Measurements from ENCODE around the gene ILF2. TPM values are rescaled to one million over a fixed set of nuclear protein-coding genes. Genes with fewer than 3 reads are reported as not detected.
A peak's percentile ranks its signal among the peaks of the same experiment; 100 is the strongest.
"Not testable (repeated sequence)": the region's sequence is repeated elsewhere in the genome, so short reads cannot be mapped to it uniquely, and the experiment has no call there.

Gene ILF2
- total RNA-seq = 10 to 100 TPM; 52.1 to 99.2 (median 79.3) TPM

DNA sequence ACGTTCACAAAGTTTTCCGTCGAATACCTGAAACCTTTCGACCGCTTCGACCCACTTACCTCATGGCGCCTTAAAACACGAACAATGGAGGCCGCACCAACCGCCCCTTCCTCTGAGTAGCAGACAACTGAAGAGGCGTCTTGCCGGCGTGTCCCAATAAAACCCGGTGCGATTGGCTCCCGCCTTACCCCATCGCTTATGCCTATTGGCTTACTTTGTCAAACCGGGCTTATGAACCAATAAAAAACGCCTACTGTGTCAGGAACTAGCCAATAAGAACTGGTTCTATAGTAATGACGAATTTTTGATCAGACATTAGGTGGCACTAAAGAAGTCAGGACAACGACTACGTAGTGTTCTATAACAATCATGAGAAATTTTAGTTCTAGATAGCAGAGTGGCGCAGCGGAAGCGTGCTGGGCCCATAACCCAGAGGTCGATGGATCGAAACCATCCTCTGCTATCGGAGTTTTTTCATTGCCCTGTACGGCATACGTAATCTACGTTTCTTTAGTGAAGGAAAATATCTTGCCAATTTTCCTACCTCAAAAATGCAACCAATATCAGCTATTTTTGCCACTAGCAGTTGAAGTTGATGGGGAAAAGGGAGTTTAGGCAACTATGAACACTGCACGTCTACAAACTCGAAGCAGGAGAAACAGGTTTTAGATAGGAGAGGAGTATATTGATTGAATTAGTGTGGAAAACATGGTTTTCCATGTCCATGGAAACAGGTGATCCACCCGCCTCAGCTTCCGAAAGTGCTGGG is at the start of gene ILF2:
ILF2 (minus strand) TSS at position 135 of the 769 bp plus-strand sequence; CDS start at position 64, 71 bp downstream.
- Histone ChIP-seq H3K36me3 (peaks cover 0 to 34% of the 10 kb centered on the region in 2 donors), H3K27me3 (no peaks in the 10 kb centered on the region), H3K9me3 (no peaks in the 10 kb centered on the region), H3K4me1 (peaks cover 0 to 32% (median 5%) of the 10 kb centered on the region in 3 donors), H3K4me3 (peak within 1 kb of the TSS; percentile 68 to 80), H3K27ac (peak within 1 kb of the TSS; percentile 85 to 90 (median 88))
- no peak for TF ChIP-seq EP300 (IDR thresholded peaks at IDR 0.05)
- peak; percentile 95 for TF ChIP-seq POLR2AphosphoS5 (IDR thresholded peaks at IDR 0.05)
- TF ChIP-seq, protein P1, sequence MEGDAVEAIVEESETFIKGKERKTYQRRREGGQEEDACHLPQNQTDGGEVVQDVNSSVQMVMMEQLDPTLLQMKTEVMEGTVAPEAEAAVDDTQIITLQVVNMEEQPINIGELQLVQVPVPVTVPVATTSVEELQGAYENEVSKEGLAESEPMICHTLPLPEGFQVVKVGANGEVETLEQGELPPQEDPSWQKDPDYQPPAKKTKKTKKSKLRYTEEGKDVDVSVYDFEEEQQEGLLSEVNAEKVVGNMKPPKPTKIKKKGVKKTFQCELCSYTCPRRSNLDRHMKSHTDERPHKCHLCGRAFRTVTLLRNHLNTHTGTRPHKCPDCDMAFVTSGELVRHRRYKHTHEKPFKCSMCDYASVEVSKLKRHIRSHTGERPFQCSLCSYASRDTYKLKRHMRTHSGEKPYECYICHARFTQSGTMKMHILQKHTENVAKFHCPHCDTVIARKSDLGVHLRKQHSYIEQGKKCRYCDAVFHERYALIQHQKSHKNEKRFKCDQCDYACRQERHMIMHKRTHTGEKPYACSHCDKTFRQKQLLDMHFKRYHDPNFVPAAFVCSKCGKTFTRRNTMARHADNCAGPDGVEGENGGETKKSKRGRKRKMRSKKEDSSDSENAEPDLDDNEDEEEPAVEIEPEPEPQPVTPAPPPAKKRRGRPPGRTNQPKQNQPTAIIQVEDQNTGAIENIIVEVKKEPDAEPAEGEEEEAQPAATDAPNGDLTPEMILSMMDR (IDR thresholded peaks at IDR 0.05) = no peak
- peak; percentile 74 to 79 for TF ChIP-seq POLR2A (IDR thresholded peaks at IDR 0.05)
- 0 to 1% methylated on average over 20 to 33 of the region's 35 CpGs for WGBS, 2 donors (ENCODE audit: low coverage in 1 of 2)
- ATAC-seq = peak; percentile 98

DNA sequence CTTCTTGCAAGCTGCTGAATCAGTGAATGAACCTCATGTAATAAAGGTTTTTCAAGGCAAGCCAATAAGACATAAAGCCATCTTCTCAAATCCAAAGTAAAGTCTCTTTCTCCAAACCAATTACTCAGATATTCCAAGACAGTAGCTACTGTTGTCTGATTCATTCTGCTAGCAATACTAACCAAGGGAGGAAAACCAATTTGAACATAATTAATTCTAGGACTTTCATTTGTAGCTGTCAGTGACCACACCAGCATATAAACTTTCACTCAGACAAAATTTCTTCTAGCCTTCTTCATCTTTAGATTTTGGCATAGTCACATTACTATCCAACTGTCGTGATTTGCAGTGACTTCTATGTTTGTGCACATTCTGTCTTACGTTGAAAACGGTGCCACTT is 46.5 kb upstream of the ILF2 start:
- TF ChIP-seq POLR2A (IDR thresholded peaks at IDR 0.05) (no peak), EP300 (IDR thresholded peaks at IDR 0.05) (no peak), POLR2AphosphoS5 (IDR thresholded peaks at IDR 0.05) (no peak)
- TF ChIP-seq, protein P1 (IDR thresholded peaks at IDR 0.05) = no peak
- Histone ChIP-seq H3K36me3 (no peaks in the 10 kb centered on the region), H3K4me1 (no peaks in the 10 kb centered on the region), H3K4me3 (no peak overlapping the region), H3K9me3 (no peaks in the 10 kb centered on the region), H3K27ac (no peak overlapping the region), H3K27me3 (no peaks in the 10 kb centered on the region)
- WGBS, 2 donors (ENCODE audit: low coverage in 1 of 2) = 43 to 76% methylated on average over 1 to 3 of the region's 3 CpGs
- no peak for ATAC-seq

DNA sequence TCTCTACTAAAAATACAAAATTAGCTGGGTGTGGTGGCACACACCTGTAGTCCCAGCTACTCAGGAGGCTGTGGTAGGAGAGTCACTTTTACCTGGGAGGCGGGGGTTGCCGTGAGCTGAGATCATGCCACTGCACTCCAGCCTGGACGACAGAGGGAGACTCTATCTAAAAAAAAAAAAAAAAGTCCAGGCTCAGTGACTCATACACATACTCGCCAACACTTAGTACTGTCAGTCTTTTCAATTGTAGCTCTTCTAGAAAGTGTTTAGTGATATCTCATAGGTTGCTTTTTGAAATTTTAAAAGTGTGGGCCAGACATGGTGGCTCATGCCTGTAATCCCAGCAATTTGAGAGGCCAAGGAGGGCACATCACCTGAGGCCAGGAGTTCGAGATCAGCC is 45.4 kb upstream of the ILF2 start:
- not testable (repeated sequence) for H3K27me3 ChIP-seq, H3K27ac ChIP-seq, ATAC-seq, H3K9me3 ChIP-seq, H3K36me3 ChIP-seq, H3K4me1 ChIP-seq, H3K4me3 ChIP-seq
- 70 to 71% methylated on average over 2 to 5 of the region's 5 CpGs for WGBS, 2 donors (ENCODE audit: low coverage in 1 of 2)

DNA sequence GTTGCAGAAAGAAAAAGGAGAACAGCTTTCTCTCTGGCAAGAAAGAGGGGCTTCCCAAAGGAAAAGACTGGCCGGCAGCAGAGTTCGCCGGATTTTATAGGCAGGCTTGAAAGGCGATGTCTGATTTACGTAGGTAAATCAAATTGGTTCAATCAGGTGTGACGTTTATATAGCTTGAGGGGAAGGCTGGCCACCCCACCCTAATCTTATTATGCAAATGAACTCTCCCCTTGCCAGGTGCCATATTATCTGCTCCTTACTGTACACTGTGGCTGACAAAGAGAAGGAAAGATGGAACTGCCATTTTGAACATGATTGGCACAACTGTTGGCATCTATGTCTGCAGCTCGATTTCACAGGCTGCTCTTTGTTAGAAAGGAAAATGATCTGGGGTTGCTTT is 40.2 kb upstream of the ILF2 start:
- Histone ChIP-seq H3K36me3 (no peaks in the 10 kb centered on the region), H3K9me3 (no peaks in the 10 kb centered on the region), H3K27me3 (no peaks in the 10 kb centered on the region), H3K4me1 (no peaks in the 10 kb centered on the region), H3K27ac (no peak overlapping the region), H3K4me3 (no peak overlapping the region)
- ATAC-seq = no peak
- TF ChIP-seq POLR2AphosphoS5 (IDR thresholded peaks at IDR 0.05) (no peak), POLR2A (IDR thresholded peaks at IDR 0.05) (no peak), EP300 (IDR thresholded peaks at IDR 0.05) (no peak)
- TF ChIP-seq, protein P1 (IDR thresholded peaks at IDR 0.05) = no peak
- 74 to 78% methylated on average over 5 to 7 of the region's 7 CpGs for WGBS, 2 donors (ENCODE audit: low coverage in 1 of 2)

DNA sequence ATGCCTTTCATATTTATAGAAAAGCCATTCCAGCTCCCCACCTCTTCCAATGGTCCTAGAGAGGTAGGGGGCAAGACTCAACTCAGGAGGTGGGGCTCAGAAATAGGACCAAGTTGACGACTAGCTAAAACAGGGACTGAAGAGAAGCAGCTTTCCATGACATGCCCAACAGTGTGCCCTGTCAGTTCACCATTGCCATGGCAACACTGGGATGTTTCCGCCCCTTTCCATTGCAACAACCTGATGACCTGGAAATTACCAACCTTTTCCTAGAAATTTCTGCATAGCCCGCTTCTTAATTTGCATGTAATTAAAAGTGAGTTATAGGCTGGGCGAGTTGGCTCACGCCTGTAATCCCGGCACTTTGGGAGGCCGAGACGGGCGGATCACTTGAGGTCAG is 34.7 kb upstream of the ILF2 start:
- no peak overlapping the region for H3K27ac ChIP-seq
- ATAC-seq = no peak
- H3K27me3 ChIP-seq = no peaks in the 10 kb centered on the region
- H3K4me3 ChIP-seq = no peak overlapping the region
- no peaks in the 10 kb centered on the region for H3K4me1 ChIP-seq
- WGBS, 2 donors (ENCODE audit: low coverage in 1 of 2) = 92% methylated on average over 5 to 9 of the region's 9 CpGs
- no peaks in the 10 kb centered on the region for H3K9me3 ChIP-seq
- no peak for TF ChIP-seq POLR2AphosphoS5 (IDR thresholded peaks at IDR 0.05)
- TF ChIP-seq EP300 (IDR thresholded peaks at IDR 0.05) = no peak
- TF ChIP-seq, protein P1 (IDR thresholded peaks at IDR 0.05) = no peak
- TF ChIP-seq POLR2A (IDR thresholded peaks at IDR 0.05) = no peak
- no peaks in the 10 kb centered on the region for H3K36me3 ChIP-seq

Measured in gastroesophageal sphincter (tissue), 4 donors.